ACC112 (cell line): Measurements from ENCODE around the gene TCF3.

ENCODE experiments used
- H2AFZ ChIP-seq: fragments of 200-600 bp; sonication (generic); one replicate; pipeline ENCODE4 v1.6.0; 2017; ENCODE audit warnings: antibody characterized with exemption, low read length; ENCODE audit not compliant: unreplicated experiment
- H3K27ac ChIP-seq: fragments of 200-600 bp; sonication (generic); 2 replicates; pipeline ENCODE4 v1.5.1; 2014; ENCODE audit warnings: low read depth, mild to moderate bottlenecking, antibody characterized with exemption, low read length, moderate library complexity
- H3K27me3 ChIP-seq: fragments of 200-600 bp; sonication (generic); 2 replicates; pipeline ENCODE4 v1.6.1; 2014; ENCODE audit warnings: mild to moderate bottlenecking, antibody characterized with exemption, low read length, moderate library complexity, mixed read lengths; ENCODE audit not compliant: insufficient read depth
- H3K36me3 ChIP-seq: fragments of 200-600 bp; sonication (generic); 2 replicates; pipeline ENCODE4 v1.6.1; 2016; ENCODE audit warnings: mild to moderate bottlenecking, antibody characterized with exemption, low read length, moderate library complexity, mixed read lengths; ENCODE audit not compliant: insufficient read depth
- H3K4me1 ChIP-seq: fragments of 200-600 bp; sonication (generic); one replicate; pipeline ENCODE4 v1.6.1; 2016; ENCODE audit warnings: low read length, mixed read lengths; ENCODE audit not compliant: insufficient read depth, unreplicated experiment, control insufficient read depth
- H3K4me3 ChIP-seq: fragments of 200-600 bp; sonication (generic); 2 replicates; pipeline ENCODE4 v1.5.1; 2014; ENCODE audit warnings: mild to moderate bottlenecking, low read depth, low read length
- H3K79me2 ChIP-seq: fragments of 200-600 bp; sonication (generic); one replicate; pipeline ENCODE4 v1.6.0; 2016; ENCODE audit warnings: low read length; ENCODE audit not compliant: control insufficient read depth, unreplicated experiment, insufficient read depth

Gene TCF3

DNA sequence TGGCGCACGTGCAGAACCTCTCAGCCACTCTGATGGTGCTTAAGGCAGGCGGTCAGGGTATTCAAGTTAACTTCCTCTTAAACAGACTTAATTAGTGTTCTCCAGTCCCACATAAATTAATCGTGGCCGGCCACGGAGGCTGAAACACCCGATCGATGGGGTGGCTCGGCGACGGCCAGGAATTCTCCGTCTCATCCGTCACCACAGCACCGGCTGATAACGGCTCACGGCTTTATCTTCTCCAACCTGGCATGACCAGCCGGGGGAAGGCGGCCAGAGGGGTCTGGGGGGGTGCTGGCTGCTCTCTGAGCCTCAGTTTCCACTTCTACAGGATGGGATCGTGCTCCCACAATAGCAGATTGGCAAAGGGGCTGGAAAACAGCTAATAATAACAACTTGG, 32.6 kb upstream of the TCF3 start:
- Histone ChIP-seq H2AFZ (no peak overlapping the region), H3K79me2 (no peaks in the 10 kb centered on the region), H3K27me3 (peaks cover 9% of the 10 kb centered on the region), H3K36me3 (no peaks in the 10 kb centered on the region), H3K27ac (no peak overlapping the region), H3K4me1 (no peaks in the 10 kb centered on the region), H3K4me3 (no peak overlapping the region)

DNA sequence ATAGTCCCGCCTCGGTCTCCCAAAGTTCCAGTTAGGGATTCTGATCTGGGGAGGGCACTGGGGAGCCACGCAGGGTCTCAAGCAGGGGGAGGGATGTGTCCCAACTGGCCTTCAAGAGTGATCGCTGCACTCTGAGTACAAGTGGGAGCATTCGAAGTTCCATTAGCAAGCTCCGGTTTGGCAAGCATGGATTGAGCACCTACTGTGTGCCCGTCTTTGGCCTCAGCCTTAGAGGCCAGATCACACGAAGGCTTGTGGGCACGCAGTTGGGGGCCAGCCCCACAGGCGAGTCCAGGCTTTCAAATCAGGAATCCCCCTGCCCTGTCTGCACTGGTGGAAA, 32.1 kb upstream of the TCF3 start:
- H3K4me1 ChIP-seq: no peaks in the 10 kb centered on the region
- no peak overlapping the region for H3K4me3 ChIP-seq
- no peak overlapping the region for H2AFZ ChIP-seq
- no peak overlapping the region for H3K27ac ChIP-seq
- peaks cover 9% of the 10 kb centered on the region for H3K27me3 ChIP-seq
- H3K79me2 ChIP-seq: no peaks in the 10 kb centered on the region
- H3K36me3 ChIP-seq: no peaks in the 10 kb centered on the region

DNA sequence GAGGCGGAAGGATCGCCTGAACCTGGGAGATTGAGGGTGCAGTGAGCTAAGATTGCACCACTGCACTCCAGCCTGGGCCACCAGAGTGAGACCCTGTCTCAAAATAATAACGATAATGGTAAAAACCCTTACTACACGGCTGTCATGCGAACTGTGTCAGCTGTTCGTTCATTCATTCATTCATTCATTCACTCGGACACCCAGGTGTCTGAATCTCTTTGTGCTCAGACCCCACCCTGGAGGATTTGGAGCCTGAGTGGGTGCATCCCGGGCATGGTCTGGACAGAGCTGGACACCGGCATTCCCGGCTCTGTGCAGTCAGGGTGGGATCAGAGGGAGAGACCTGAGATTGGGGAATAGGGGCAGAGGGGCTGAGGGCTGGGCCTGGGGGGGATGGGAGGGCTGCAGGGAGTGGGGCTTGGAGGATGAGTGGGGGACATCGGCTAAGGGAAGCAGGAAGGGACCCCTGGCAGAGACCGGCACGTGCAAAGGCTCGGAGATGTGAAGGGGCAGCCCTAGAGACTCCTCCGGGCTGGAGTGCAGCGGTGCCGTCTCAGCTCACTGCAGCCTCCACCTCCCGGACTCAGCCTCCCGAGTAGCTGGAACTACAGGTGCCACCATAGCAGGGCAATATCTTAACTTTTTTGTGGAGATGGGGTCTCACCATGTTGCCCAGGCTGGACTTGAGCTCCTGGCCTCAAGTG, 31.6 kb upstream of the TCF3 start:
- Histone ChIP-seq H3K4me1 (no peaks in the 10 kb centered on the region), H3K36me3 (no peaks in the 10 kb centered on the region), H3K79me2 (no peaks in the 10 kb centered on the region), H3K4me3 (no peak overlapping the region), H3K27me3 (peaks cover 9% of the 10 kb centered on the region), H3K27ac (no peak overlapping the region), H2AFZ (no peak overlapping the region)

DNA sequence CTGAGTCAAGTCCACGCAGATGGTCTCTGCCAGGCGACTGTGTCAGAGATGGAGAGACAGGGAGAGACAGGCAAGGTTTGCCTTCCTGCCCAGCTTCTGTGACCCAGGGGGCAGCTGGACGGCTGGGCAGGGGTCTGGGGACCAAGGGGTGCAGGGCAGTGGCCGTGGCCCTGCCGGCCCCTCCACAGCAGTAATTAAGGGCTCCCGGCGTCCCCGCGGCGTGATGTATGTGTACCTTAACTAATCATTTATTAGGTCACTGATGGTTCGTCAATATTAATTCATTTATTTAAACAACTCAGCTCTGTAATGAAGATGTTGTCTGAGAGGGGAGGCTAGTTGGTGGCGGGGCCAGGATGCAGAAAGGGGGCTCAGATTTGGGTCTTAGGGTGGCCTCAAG, 28.6 kb upstream of the TCF3 start:
- no peak overlapping the region for H3K27ac ChIP-seq
- no peaks in the 10 kb centered on the region for H3K36me3 ChIP-seq
- H3K79me2 ChIP-seq: no peaks in the 10 kb centered on the region
- H3K4me1 ChIP-seq: no peaks in the 10 kb centered on the region
- no peak overlapping the region for H2AFZ ChIP-seq
- peaks cover 22% of the 10 kb centered on the region for H3K27me3 ChIP-seq
- no peak overlapping the region for H3K4me3 ChIP-seq

GRCh38 chr19:1678073-1678472, 25.7 kb upstream of the TCF3 start:
- H3K36me3 ChIP-seq: no peaks in the 10 kb centered on the region
- no peaks in the 10 kb centered on the region for H3K79me2 ChIP-seq
- H3K27me3 ChIP-seq: peaks cover 26% of the 10 kb centered on the region
- H2AFZ ChIP-seq: no peak overlapping the region
- H3K4me3 ChIP-seq: no peak overlapping the region
- H3K4me1 ChIP-seq: no peaks in the 10 kb centered on the region
- no peak overlapping the region for H3K27ac ChIP-seq

DNA sequence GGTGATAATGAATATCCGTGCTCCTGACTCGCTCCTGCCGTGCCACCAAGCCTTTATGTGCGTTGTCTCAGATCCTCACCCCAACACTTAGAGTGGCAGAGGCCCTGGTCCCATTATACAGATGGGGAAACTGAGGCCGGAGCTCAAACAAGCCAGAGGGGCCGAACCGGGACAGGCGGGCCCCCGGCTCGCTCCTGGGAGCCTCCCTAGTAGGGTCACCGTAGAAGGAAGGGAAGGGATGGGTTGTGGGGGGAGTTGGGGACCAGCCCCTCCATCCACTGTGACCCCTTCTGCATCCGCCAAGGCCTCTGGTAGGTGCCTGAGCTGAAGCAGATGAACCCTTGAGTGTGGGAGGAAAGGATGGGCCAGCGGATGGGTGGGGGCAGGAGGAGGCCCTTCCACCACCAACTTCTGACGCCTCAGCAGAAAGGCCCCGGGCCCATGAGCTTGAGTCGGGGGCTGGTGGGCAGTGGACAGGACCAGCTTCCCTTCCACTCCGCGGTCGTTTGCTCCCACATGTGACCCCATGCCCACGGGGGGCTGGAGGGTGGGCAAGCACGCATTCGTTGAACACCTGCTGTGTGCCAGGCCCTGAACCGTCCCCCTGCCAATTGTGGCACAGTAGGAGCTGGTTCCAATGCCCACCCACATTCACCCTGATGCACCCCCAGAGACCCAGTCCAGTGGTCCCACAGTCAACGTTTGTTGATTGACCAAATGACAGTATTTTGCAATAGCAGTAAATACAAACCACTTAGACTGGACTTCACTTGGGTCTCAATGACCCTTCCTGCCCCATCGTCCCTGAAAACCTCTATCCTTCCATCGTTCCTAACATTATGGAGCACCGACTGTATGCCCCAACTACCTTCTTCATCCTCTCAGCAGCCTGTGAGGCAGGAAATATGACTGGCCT, 24.2 kb upstream of the TCF3 start:
- H3K27me3 ChIP-seq: peaks cover 26% of the 10 kb centered on the region

DNA sequence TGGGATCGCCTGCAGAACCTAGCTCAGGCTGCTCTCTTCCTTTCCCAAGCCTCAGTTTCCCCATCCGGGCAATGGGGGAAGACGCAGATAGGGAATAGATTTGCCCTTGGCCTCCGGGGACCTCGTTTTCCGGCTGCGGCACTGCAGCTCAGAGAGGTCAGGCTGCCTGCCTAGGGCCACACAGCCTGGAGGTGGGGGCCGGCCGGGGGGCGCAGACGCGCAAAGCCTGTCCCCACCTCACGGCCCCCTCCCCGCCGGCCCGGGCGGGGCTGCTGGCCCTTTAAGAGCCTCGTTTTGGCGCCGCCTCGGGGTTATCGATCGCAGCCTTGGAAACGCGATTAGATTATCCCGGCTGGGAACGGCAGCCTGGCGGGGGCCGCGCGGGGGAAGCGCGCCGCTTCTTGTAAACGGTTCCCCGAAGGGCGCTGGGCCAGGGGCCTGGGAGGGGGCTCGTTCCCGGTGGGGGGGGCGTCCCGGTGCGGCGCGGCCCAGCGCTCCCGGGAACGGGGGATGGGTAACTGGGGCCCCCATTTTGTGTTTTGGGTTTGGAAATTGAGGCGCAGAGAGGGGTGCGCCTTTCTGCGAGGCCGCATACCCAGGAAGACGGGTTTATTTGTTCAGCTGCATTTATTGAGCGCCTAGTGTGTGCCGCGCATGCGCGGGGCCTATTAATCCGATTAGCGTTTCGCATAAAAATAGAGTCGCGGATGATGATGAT, 23.4 kb upstream of the TCF3 start:
- H2AFZ ChIP-seq: no peak overlapping the region
- H3K27me3 ChIP-seq: peaks cover 26% of the 10 kb centered on the region

More for the DNA sequence above, 24.2 kb upstream of the TCF3 start:
- Histone ChIP-seq H3K79me2 (no peaks in the 10 kb centered on the region), H3K27ac (no peak overlapping the region), H3K4me1 (no peaks in the 10 kb centered on the region), H2AFZ (no peak overlapping the region), H3K36me3 (no peaks in the 10 kb centered on the region), H3K4me3 (no peak overlapping the region)

DNA sequence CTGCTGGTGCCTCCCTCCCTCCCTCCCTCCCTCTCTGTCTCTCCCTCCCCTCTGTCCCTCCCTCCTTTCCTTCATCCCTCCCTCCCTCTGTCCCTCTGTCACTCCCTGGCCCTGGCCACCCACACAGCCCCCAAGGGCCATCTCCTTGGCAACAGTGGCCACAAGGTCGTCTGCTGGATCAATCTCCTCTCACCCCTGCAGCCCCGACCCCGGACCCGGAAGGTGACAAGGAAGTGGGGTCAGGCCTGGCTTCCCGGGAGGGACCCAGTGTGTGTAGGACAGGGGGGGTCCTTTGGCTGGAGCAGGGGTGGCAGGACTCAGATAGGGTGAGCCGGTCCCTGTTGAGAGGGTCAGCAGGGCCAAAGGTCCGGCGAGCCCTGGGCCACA, 21.9 kb upstream of the TCF3 start:
- H3K79me2 ChIP-seq: no peaks in the 10 kb centered on the region
- H3K4me1 ChIP-seq: no peaks in the 10 kb centered on the region
- H3K36me3 ChIP-seq: no peaks in the 10 kb centered on the region
- H2AFZ ChIP-seq: no peak overlapping the region
- H3K27ac ChIP-seq: no peak overlapping the region
- no peak overlapping the region for H3K4me3 ChIP-seq
- H3K27me3 ChIP-seq: peaks cover 26% of the 10 kb centered on the region

More for the DNA sequence above, 23.4 kb upstream of the TCF3 start:
- Histone ChIP-seq H3K4me3 (no peak overlapping the region), H3K79me2 (no peaks in the 10 kb centered on the region), H3K36me3 (no peaks in the 10 kb centered on the region), H3K4me1 (no peaks in the 10 kb centered on the region), H3K27ac (no peak overlapping the region)

DNA sequence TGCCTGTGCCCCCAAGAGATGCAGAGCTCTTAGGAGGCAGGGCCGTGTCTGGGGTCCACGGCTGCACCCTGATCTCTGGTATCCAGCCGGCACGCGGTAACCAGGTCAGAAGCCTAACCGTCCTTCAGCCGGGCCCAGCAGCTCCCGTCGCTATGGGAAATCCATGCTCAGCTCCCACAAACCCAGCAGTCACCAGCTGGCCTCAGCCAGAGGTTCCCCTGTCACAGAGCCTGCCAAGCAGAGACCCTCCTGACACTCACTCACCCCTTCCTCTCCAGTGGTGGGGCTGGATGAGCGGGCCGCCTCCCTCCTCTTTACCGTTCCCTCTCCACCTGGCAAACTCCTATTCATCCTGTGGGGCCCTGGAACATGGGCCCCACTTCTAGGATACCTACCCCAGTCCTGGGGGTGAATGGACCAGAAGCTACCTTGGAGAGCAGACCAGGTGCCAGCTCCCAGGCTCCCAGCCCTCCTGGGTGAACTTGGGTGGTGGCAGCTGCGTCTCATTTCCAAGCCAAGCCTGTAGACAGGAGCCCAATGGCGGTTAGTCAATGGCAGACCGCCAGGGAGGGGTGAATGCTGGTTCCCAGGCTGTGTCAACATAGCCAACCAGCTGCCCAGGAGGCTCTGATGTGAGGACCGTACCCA, 21.4 kb upstream of the TCF3 start:
- peaks cover 30% of the 10 kb centered on the region for H3K27me3 ChIP-seq
- no peak overlapping the region for H3K27ac ChIP-seq
- peaks cover 4% of the 10 kb centered on the region for H3K4me1 ChIP-seq
- no peak overlapping the region for H3K4me3 ChIP-seq
- H2AFZ ChIP-seq: no peak overlapping the region
- H3K36me3 ChIP-seq: no peaks in the 10 kb centered on the region
- H3K79me2 ChIP-seq: no peaks in the 10 kb centered on the region
